ENCODE results near the gene ZRANB1. TPM values are rescaled to one million over a fixed set of nuclear protein-coding genes. Genes with fewer than 3 reads are reported as not detected.
A peak's percentile ranks its signal among the peaks of the same experiment; 100 is the strongest.

The ZRANB1 gene
- total and polyA plus RNA-seq, 8 donors, result 4.3 to 12.2 (median 7.7) TPM

- ATAC-seq (peak in 2 of 4 donors; percentile 15 to 38), FAIRE-seq (no peak), DNase-seq (no peak)
- Histone ChIP-seq H3K36me3 (no peaks in the 10 kb centered on the region), H3K4me1 (peaks cover 21 to 28% (median 21%) of the 10 kb centered on the region in 3 donors), H3K9me3 (no peaks in the 10 kb centered on the region), H3K4me3 (no peak overlapping the region), H3K27ac (no peak overlapping the region), H3K27me3 (no peaks in the 10 kb centered on the region)
- no peak for TF ChIP-seq CTCF (IDR thresholded peaks at IDR 0.05)
- WGBS, 2 donors, result 82 to 87% methylated on average over 9 of the region's 9 CpGs
- intact Hi-C loops (cut with DNase I), result no loop called here
Observed at GRCh38 chr10:124943301-124944092, 1.6 kb downstream of the ZRANB1 start.

- H3K4me1 ChIP-seq, result peaks cover 13 to 21% (median 20%) of the 10 kb centered on the region in 3 donors
- TF ChIP-seq CTCF (IDR thresholded peaks at IDR 0.05), result no peak
- intact Hi-C loops (cut with DNase I), result no loop called here
- H3K27me3 ChIP-seq, result no peaks in the 10 kb centered on the region
- no peak overlapping the region for H3K4me3 ChIP-seq
- DNase-seq, result no peak
- no peak overlapping the region for H3K27ac ChIP-seq
- H3K36me3 ChIP-seq, result no peaks in the 10 kb centered on the region
- no peak for FAIRE-seq
- ATAC-seq, result no peak
- no peaks in the 10 kb centered on the region for H3K9me3 ChIP-seq
- 68 to 74% methylated on average over 2 of the region's 2 CpGs for WGBS, 2 donors
Observed at GRCh38 chr10:124944982-124945381, 3.1 kb downstream of the ZRANB1 start.

- FAIRE-seq (no peak), DNase-seq (no peak), ATAC-seq (peak in 2 of 4 donors; percentile 20 to 30)
- H3K27ac ChIP-seq, result no peak overlapping the region
- intact Hi-C loops (cut with DNase I), result no loop called here
- H3K9me3 ChIP-seq, result no peaks in the 10 kb centered on the region
- H3K4me3 ChIP-seq, result no peak overlapping the region
- no peaks in the 10 kb centered on the region for H3K27me3 ChIP-seq
- 47 to 53% methylated on average over 2 of the region's 2 CpGs for WGBS, 2 donors
- no peak for TF ChIP-seq CTCF (IDR thresholded peaks at IDR 0.05)
- peaks cover 10 to 18% (median 18%) of the 10 kb centered on the region in 3 donors for H3K4me1 ChIP-seq
- H3K36me3 ChIP-seq, result no peaks in the 10 kb centered on the region
Observed at GRCh38 chr10:124946945-124947344, 5.0 kb downstream of the ZRANB1 start.

GRCh38 chr10:124949543-124949942 is 7.6 kb downstream of the ZRANB1 start:
- no peak for FAIRE-seq
- Histone ChIP-seq H3K9me3 (no peaks in the 10 kb centered on the region), H3K27me3 (no peaks in the 10 kb centered on the region), H3K4me3 (no peak overlapping the region), H3K27ac (no peak overlapping the region), H3K4me1 (peaks cover 5 to 18% (median 6%) of the 10 kb centered on the region in 3 donors), H3K36me3 (no peaks in the 10 kb centered on the region)
- no peak for DNase-seq
- no peak for TF ChIP-seq CTCF (IDR thresholded peaks at IDR 0.05)
- no peak for ATAC-seq
- 97% methylated on average over 5 of the region's 5 CpGs for WGBS, 2 donors
- intact Hi-C loops (cut with DNase I), result no loop called here

GRCh38 chr10:124952123-124952522 is 10.2 kb downstream of the ZRANB1 start:
- FAIRE-seq (no peak), ATAC-seq (no peak), DNase-seq (no peak)
- H3K4me1 ChIP-seq, result peaks cover 1 to 20% (median 9%) of the 10 kb centered on the region in 3 donors
- no peak for TF ChIP-seq CTCF (IDR thresholded peaks at IDR 0.05)
- H3K36me3 ChIP-seq, result no peaks in the 10 kb centered on the region
- 85% methylated on average over 6 of the region's 6 CpGs for WGBS, 2 donors
- no peaks in the 10 kb centered on the region for H3K9me3 ChIP-seq
- H3K4me3 ChIP-seq, result no peak overlapping the region
- intact Hi-C loops (cut with DNase I), result no loop called here
- H3K27ac ChIP-seq, result no peak overlapping the region
- H3K27me3 ChIP-seq, result no peaks in the 10 kb centered on the region

Measured in pancreas (tissue), 10 donors.